ENCODE data around the gene LTA.

LTA gene

DNA sequence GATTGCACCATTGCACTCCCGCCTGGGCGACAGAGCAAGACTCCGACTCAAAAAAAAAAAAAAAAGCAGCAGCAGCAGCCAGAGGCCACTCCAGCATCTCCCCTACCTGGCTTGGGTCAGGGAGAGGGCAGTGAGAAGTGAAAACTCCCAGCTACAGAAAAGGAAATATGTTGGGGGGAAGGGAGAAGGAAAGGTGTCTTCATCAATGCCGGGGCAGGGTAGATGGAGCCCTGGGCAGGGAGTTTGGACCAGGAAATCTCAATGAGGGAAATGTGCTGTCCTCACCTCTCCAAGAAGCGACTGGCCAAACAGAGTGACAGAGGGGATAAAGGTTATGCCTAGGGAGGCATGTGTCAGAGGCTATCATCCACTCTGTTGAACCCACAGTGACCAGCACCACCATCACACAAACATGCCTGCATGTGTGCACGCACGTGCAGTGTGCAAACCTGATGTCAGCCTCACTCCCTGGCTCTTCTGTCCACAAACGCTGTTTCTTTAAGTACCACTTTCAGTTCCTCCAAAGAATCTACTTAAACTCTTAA, 42.1 kb downstream of the LTA start:
- TF ChIP-seq, protein P1, sequence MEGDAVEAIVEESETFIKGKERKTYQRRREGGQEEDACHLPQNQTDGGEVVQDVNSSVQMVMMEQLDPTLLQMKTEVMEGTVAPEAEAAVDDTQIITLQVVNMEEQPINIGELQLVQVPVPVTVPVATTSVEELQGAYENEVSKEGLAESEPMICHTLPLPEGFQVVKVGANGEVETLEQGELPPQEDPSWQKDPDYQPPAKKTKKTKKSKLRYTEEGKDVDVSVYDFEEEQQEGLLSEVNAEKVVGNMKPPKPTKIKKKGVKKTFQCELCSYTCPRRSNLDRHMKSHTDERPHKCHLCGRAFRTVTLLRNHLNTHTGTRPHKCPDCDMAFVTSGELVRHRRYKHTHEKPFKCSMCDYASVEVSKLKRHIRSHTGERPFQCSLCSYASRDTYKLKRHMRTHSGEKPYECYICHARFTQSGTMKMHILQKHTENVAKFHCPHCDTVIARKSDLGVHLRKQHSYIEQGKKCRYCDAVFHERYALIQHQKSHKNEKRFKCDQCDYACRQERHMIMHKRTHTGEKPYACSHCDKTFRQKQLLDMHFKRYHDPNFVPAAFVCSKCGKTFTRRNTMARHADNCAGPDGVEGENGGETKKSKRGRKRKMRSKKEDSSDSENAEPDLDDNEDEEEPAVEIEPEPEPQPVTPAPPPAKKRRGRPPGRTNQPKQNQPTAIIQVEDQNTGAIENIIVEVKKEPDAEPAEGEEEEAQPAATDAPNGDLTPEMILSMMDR (IDR thresholded peaks at IDR 0.05; ENCODE audit: low read depth, low read length, missing control alignments) = no peak
- Histone ChIP-seq H3K4me3 (ENCODE audit: low read depth, low read length) (no peak overlapping the region), H3K36me3 (replicated peaks) (no peaks in the 10 kb centered on the region), H3K27ac (no peak overlapping the region), H3K27me3 (replicated peaks) (no peaks in the 10 kb centered on the region)
- DNase-seq = no peak
- in situ Hi-C loops (cut with HindIII; ENCODE audit: low pct_ligation_motif_present, low sequenced_read_pairs) = no loop called here

DNA sequence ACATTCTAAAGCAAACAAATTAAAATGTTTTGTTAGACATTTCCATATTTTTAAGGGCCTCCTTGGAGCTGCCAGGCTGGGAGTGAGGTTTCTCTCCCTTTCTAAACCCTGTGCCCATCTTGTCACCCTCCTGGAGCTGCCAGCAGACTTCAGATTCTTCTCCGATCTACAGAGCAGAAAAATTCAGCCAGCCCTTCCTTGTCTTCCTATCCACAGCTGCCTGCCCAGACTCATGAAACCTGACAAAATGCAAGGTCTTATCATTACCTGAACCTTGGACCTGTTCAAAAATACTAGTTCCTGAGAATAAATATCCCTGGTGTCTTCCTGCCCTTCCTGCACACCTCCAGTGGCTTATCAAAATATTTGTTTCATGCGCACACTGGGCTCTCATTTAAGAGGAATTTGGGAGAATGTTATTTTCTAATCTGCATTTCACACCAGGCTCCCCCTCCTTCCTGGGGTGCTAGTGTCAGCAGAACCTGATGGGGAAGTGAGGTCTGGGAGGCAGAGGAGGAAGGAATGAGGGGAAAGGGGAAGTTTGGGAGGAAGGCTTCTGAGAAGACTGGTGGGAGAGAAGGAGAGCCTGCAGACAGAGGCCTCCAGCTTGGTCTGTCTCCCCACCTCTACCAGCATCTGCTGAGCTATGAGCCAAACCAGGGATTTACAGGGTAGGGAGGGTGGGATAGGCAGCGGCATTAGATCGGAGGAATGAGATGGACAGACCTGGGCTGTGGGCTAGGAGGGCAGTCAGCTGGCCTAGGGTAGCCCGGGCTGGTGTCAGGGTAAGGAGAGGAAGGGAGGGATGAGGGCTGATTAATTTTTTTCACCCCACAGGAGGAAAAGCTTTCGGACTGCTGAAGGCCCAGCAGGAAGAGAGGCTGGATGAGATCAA, 42.8 kb downstream of the LTA start, which contains the start of gene AIF1:
AIF1 (plus strand) TSS at position 551 of the 895 bp plus-strand sequence; CDS start at position 647, 96 bp downstream.
- no peak within 1 kb of the TSS for H3K4me3 ChIP-seq (ENCODE audit: low read depth, low read length)
- no peaks in the 10 kb centered on the region for H3K36me3 ChIP-seq (replicated peaks)
- TF ChIP-seq, protein P1 (IDR thresholded peaks at IDR 0.05; ENCODE audit: low read depth, low read length, missing control alignments) = no peak
- no peak for DNase-seq
- in situ Hi-C loops (cut with HindIII; ENCODE audit: low pct_ligation_motif_present, low sequenced_read_pairs) = no loop called here
- H3K27me3 ChIP-seq (replicated peaks) = no peaks in the 10 kb centered on the region
- no peak within 1 kb of the TSS for H3K27ac ChIP-seq

DNA sequence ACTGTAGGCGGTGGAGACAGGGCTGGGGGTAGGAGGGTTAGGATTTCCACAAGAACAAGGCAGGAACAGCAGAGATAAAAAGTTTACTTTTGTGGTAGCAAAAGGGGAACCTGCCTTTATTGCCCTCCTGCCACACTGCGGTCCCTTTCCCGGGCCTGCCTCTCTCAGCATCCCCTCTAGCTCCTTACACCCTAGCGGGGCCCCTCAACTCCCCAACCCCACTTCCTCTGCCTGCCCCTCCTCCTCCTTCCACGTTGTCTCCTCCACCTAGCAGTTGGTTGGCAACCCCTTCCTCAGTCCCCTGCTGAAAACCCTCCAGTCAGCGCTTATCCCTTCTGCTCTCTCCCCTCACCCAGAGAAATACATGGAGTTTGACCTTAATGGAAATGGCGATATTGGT, 43.7 kb downstream of the LTA start:
- Histone ChIP-seq H3K27ac (no peak overlapping the region), H3K4me3 (ENCODE audit: low read depth, low read length) (no peak overlapping the region), H3K36me3 (replicated peaks) (no peaks in the 10 kb centered on the region), H3K27me3 (replicated peaks) (no peaks in the 10 kb centered on the region)
- no peak for DNase-seq
- in situ Hi-C loops (cut with HindIII; ENCODE audit: low pct_ligation_motif_present, low sequenced_read_pairs) = no loop called here
- TF ChIP-seq, protein P1 (IDR thresholded peaks at IDR 0.05; ENCODE audit: low read depth, low read length, missing control alignments) = no peak

DNA sequence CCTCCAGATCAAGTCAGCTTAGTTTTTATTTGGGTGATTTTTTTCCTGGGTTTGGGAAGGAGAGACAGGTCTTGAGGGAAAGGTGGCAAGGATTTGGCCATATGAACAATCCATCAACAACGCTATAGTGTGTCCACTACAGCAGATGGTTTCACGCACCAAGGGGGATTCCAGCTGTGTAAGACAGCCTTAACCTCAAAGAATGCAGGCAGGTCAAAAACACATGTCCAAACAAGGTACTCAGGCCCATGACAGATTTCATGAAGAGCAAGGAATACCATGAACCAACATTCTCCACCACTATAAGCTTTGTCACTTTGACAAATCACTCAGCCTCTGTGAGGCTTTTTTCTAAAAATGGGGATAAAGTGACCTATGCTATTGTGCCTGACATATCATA, 44.9 kb downstream of the LTA start:
- H3K27me3 ChIP-seq (replicated peaks) = no peaks in the 10 kb centered on the region
- no peak for DNase-seq
- TF ChIP-seq, protein P1 (IDR thresholded peaks at IDR 0.05; ENCODE audit: low read depth, low read length, missing control alignments) = no peak
- no peaks in the 10 kb centered on the region for H3K36me3 ChIP-seq (replicated peaks)
- in situ Hi-C loops (cut with HindIII; ENCODE audit: low pct_ligation_motif_present, low sequenced_read_pairs) = no loop called here
- H3K4me3 ChIP-seq (ENCODE audit: low read depth, low read length) = no peak overlapping the region
- no peak overlapping the region for H3K27ac ChIP-seq

DNA sequence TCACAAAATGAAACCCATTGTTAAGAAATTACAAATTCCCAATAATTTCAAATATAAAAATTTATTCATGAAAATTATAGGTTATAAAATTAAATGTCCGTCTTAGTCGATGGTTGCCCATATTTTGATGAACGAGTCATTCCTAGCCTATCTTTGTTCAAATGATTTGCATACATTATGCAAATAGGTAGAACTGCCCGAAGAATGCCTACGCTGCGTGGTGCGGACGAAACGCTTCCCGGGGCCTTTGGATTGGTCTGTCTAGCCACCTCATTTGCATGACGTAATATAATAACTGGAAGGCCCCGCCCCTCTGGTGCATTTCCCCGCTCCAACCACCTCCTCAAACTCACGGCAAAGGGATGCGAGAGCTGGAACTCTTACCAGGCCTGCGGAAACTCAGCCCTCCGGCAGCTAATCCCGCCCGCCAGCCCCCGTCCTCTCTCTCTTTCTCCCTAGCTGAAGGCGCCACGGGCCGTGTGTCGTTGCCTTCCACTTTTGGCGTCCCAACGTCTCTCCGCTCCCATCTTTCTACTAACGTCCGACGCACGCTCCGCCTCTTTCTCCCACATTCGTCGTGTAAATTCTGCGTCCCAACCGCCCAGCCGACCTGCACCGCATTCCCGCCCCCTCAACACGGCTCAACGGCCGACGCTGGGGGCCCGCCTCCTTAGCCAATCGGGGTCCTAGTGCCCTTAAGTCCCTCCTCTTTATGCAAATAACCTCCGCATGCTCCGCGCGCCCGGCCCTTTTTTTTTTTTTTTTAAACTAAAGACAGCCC, 47.9 kb downstream of the LTA start:
- Histone ChIP-seq H3K27ac (peak overlapping the region; percentile 92), H3K36me3 (replicated peaks) (peaks cover 24% of the 10 kb centered on the region), H3K27me3 (replicated peaks) (no peaks in the 10 kb centered on the region), H3K4me3 (ENCODE audit: low read depth, low read length) (peak overlapping the region; percentile 74)
- in situ Hi-C loops (cut with HindIII; ENCODE audit: low pct_ligation_motif_present, low sequenced_read_pairs) = no loop called here
- peak; percentile 98 for DNase-seq
- TF ChIP-seq, protein P1 (IDR thresholded peaks at IDR 0.05; ENCODE audit: low read depth, low read length, missing control alignments) = no peak

All from brain microvascular endothelial cell (primary cell).